Measurements from ENCODE around the gene GPR61.

GPR61 gene

DNA sequence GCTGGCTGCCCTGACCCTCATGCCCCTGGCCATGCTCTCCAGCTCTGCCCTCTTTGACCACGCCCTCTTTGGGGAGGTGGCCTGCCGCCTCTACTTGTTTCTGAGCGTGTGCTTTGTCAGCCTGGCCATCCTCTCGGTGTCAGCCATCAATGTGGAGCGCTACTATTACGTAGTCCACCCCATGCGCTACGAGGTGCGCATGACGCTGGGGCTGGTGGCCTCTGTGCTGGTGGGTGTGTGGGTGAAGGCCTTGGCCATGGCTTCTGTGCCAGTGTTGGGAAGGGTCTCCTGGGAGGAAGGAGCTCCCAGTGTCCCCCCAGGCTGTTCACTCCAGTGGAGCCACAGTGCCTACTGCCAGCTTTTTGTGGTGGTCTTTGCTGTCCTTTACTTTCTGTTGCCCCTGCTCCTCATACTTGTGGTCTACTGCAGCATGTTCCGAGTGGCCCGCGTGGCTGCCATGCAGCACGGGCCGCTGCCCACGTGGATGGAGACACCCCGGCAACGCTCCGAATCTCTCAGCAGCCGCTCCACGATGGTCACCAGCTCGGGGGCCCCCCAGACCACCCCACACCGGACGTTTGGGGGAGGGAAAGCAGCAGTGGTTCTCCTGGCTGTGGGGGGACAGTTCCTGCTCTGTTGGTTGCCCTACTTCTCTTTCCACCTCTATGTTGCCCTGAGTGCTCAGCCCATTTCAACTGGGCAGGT lies 3.8 kb downstream of the GPR61 start:
- Histone ChIP-seq H4K20me1 (ENCODE audit: low read depth, low read length) (no peaks in the 10 kb centered on the region), H3K4me2 (ENCODE audit: low read depth, low read length, poor library complexity, severe bottlenecking) (no peak overlapping the region), H3K79me2 (ENCODE audit: insufficient read depth, low read length) (peaks cover 3% of the 10 kb centered on the region; the same call in 1 of the 2 replicates), H3F3A (ENCODE audit: insufficient read depth) (peaks cover 7% of the 10 kb centered on the region; the same call in 1 of the 2 replicates), H2AFZ (ENCODE audit: low read depth, low read length, severe bottlenecking) (no peak overlapping the region), H3K27me3 (ENCODE audit: low read length) (no peaks in the 10 kb centered on the region), H3K27ac (ENCODE audit: low read depth, low read length) (no peak overlapping the region), H3K9me2 (replicated peaks; ENCODE audit: insufficient read depth, low read length) (no peaks in the 10 kb centered on the region), H3K9me3 (ENCODE audit: insufficient read depth, low read length) (no peaks in the 10 kb centered on the region), H3K36me3 (ENCODE audit: low read length) (no peaks in the 10 kb centered on the region), H3K4me3 (ENCODE audit: insufficient read depth, low read length, poor library complexity, severe bottlenecking) (no peak overlapping the region), H3K9ac (ENCODE audit: low read length) (no peak overlapping the region)
- TF ChIP-seq CTCF (IDR thresholded peaks at IDR 0.05; ENCODE audit: insufficient read depth, low read length, poor library complexity, severe bottlenecking) (no peak), EZH2phosphoT487 (conservative IDR thresholded peaks at IDR 0.05; ENCODE audit: low read length) (no peak)

GRCh38 chr1:109543988-109544735 lies 4.5 kb downstream of the GPR61 start:
- Histone ChIP-seq H2AFZ (ENCODE audit: low read depth, low read length, severe bottlenecking) (no peak overlapping the region), H3K27ac (ENCODE audit: low read depth, low read length) (no peak overlapping the region), H3K9me3 (ENCODE audit: insufficient read depth, low read length) (no peaks in the 10 kb centered on the region), H3K4me2 (ENCODE audit: low read depth, low read length, poor library complexity, severe bottlenecking) (no peak overlapping the region), H4K20me1 (ENCODE audit: low read depth, low read length) (no peaks in the 10 kb centered on the region), H3K36me3 (ENCODE audit: low read length) (no peaks in the 10 kb centered on the region), H3K27me3 (ENCODE audit: low read length) (no peaks in the 10 kb centered on the region), H3K9me2 (replicated peaks; ENCODE audit: insufficient read depth, low read length) (no peaks in the 10 kb centered on the region), H3K9ac (ENCODE audit: low read length) (no peak overlapping the region), H3K79me2 (ENCODE audit: insufficient read depth, low read length) (peaks cover 11% of the 10 kb centered on the region), H3K4me3 (ENCODE audit: insufficient read depth, low read length, poor library complexity, severe bottlenecking) (no peak overlapping the region), H3F3A (ENCODE audit: insufficient read depth) (peaks cover 7% of the 10 kb centered on the region; the same call in 1 of the 2 replicates)
- no peak for TF ChIP-seq CTCF (IDR thresholded peaks at IDR 0.05; ENCODE audit: insufficient read depth, low read length, poor library complexity, severe bottlenecking)
- TF ChIP-seq EZH2phosphoT487 (conservative IDR thresholded peaks at IDR 0.05; ENCODE audit: low read length): no peak

DNA sequence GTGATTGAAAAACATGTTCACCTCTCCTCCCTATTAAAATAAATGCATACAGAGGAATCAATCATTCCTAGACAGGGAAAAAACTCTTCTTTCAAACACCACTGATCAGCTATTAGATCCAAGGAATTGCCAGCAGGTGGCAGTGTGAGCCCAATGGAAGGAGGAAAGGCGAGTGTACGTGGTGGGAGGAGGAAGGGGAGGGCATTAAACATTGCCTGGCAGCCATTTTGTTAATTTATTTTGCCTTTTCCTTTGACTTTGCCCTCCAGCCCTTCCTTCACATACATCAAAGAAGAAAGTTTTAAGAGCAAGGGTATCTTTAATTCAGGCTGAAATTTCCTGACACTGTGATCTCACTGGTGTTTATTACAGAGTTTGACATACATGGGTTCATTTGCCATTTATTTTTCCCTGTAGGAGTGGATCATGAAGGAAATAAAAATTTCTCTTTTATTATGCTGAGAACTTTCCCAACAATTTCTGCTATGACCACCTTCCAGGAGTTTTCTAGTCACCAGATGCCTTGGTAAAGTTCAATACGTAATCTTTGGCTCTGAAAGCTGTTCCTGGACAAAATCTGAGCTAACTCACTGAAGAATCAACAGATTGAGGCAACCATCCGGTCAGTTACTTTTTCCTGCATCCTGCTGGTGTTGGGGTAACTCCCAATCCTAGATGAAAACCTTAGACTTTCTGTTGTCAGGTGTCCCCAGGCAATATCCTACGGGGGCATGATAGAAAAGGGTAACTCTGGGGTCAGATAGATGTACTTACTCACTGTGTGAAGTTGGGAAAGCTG lies 6.8 kb downstream of the GPR61 start:
- H3F3A ChIP-seq (ENCODE audit: insufficient read depth): peaks cover 7% of the 10 kb centered on the region; the same call in 1 of the 2 replicates
- no peaks in the 10 kb centered on the region for H3K27me3 ChIP-seq (ENCODE audit: low read length)
- H3K9me2 ChIP-seq (replicated peaks; ENCODE audit: insufficient read depth, low read length): no peaks in the 10 kb centered on the region
- peaks cover 34% of the 10 kb centered on the region for H3K79me2 ChIP-seq (ENCODE audit: insufficient read depth, low read length)
- H3K27ac ChIP-seq (ENCODE audit: low read depth, low read length): peak overlapping the region; percentile 81
- H3K9ac ChIP-seq (ENCODE audit: low read length): peak overlapping the region; percentile 94
- H3K4me2 ChIP-seq (ENCODE audit: low read depth, low read length, poor library complexity, severe bottlenecking): peak overlapping the region; percentile 88
- peaks cover 13% of the 10 kb centered on the region; the same call in 1 of the 2 replicates for H4K20me1 ChIP-seq (ENCODE audit: low read depth, low read length)
- peak overlapping the region; percentile 94 for H3K4me3 ChIP-seq (ENCODE audit: insufficient read depth, low read length, poor library complexity, severe bottlenecking)
- TF ChIP-seq CTCF (IDR thresholded peaks at IDR 0.05; ENCODE audit: insufficient read depth, low read length, poor library complexity, severe bottlenecking) (peak; percentile 88), EZH2phosphoT487 (conservative IDR thresholded peaks at IDR 0.05; ENCODE audit: low read length) (no peak)
- no peaks in the 10 kb centered on the region for H3K9me3 ChIP-seq (ENCODE audit: insufficient read depth, low read length)
- H3K36me3 ChIP-seq (ENCODE audit: low read length): no peaks in the 10 kb centered on the region
- peak overlapping the region; percentile 81 for H2AFZ ChIP-seq (ENCODE audit: low read depth, low read length, severe bottlenecking)

Measured in SU-DHL-6 (cell line).